Measurements from ENCODE around the gene ALDH16A1. TPM values are rescaled to one million over a fixed set of nuclear protein-coding genes. Genes with fewer than 3 reads are reported as not detected.

ALDH16A1 gene
- total and polyA plus RNA-seq, 2 experiments from 2014 or later = 29.9 to 38.7 TPM

DNA sequence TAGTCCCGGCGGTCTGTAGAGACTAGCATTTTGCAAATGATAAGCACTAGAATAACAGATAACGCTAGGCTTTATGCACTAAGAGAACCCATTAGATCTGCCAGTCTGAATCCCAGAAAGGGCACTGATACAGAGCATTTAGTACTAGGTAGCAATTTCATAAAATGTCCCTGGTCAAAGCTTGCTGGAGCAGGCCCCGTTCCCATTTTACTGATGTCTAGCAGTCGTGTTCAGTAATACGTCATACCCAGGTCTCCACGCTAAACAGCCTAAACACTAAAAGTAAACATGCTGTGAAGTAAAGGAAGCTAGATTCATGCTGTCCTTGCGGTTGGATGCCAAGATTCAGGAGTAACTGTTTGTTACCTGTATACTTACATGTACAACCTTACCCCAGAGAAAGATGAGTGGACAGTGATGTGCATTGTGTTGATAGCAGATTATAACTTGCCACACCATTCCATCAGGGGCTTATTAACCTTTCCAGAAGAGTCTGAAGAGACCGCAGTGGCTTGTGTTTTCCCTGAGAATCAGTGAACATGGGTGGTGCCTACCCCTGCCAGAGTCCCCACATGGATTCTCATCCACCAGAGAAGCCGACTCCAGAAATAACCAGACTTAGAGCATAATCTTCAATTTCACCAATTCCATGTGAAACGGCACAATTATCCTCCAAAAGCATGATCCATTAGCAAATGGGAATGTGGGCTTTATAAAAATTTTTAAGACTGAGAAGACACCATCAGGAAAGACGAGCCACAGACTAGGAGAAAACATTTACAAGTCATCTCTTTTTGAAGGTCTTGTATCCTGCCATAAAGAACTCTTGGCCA is 39.8 kb downstream of the ALDH16A1 start:
- no peak for DNase-seq (ENCODE audit: low spot score)
- Histone ChIP-seq H4K20me1 (ENCODE audit: insufficient read depth, poor library complexity, severe bottlenecking) (peaks cover 39% of the 10 kb centered on the region), H3K9me2 (replicated peaks; ENCODE audit: insufficient read depth) (no peaks in the 10 kb centered on the region), H2AFZ (no peak overlapping the region), H3K9me3 (ENCODE audit: low read depth) (no peaks in the 10 kb centered on the region), H3K79me2 (peaks cover 48% of the 10 kb centered on the region), H3K36me3 (replicated peaks; ENCODE audit: insufficient read depth, low read depth) (peaks cover 5% of the 10 kb centered on the region), H3K27me3 (no peaks in the 10 kb centered on the region), H3K4me1 (ENCODE audit: insufficient read depth) (peaks cover 29% of the 10 kb centered on the region), H3K4me2 (no peak overlapping the region), H3K27ac (peak overlapping the region; percentile 43), H3K4me3 (no peak overlapping the region)
- no peak for TF ChIP-seq EZH2 (IDR thresholded peaks at IDR 0.05; ENCODE audit: borderline replicate concordance)
- TF ChIP-seq, protein P1, sequence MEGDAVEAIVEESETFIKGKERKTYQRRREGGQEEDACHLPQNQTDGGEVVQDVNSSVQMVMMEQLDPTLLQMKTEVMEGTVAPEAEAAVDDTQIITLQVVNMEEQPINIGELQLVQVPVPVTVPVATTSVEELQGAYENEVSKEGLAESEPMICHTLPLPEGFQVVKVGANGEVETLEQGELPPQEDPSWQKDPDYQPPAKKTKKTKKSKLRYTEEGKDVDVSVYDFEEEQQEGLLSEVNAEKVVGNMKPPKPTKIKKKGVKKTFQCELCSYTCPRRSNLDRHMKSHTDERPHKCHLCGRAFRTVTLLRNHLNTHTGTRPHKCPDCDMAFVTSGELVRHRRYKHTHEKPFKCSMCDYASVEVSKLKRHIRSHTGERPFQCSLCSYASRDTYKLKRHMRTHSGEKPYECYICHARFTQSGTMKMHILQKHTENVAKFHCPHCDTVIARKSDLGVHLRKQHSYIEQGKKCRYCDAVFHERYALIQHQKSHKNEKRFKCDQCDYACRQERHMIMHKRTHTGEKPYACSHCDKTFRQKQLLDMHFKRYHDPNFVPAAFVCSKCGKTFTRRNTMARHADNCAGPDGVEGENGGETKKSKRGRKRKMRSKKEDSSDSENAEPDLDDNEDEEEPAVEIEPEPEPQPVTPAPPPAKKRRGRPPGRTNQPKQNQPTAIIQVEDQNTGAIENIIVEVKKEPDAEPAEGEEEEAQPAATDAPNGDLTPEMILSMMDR (IDR thresholded peaks at IDR 0.05; ENCODE audit: poor library complexity) = no peak
- no peak for TF ChIP-seq EZH2phosphoT487 (IDR thresholded peaks at IDR 0.05; ENCODE audit: low read depth, severe bottlenecking, unreplicated experiment)
- 90% methylated on average over 12 of the region's 12 CpGs for WGBS (ENCODE audit: low lambda C conversion rate, missing lambda C conversion rate)

DNA sequence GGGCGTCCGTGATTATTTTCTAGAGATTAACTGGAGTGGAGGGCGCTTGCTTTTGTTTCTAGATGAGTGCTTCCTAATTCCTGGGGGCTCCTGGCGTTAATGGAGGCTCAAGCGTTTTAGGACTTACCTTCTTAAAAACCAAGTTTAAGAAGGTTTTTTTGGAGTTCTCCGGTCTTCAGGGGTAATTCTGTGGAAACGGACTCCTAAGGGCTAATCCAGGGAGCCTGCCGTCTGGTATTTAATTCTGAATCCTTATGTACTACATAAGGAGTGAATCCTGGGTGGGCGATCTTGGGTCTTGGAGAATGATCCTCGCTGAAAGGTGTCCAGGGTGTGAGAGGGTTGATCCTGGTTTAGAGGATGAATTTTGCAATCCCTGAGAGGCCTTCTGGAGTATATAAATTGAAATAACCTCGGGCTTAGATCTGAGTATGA is 43.6 kb downstream of the ALDH16A1 start:
- TF ChIP-seq, protein P1 (IDR thresholded peaks at IDR 0.05; ENCODE audit: poor library complexity) = peak; percentile 3
- TF ChIP-seq EZH2phosphoT487 (IDR thresholded peaks at IDR 0.05; ENCODE audit: low read depth, severe bottlenecking, unreplicated experiment) (no peak), EZH2 (IDR thresholded peaks at IDR 0.05; ENCODE audit: borderline replicate concordance) (no peak)
- Histone ChIP-seq H2AFZ (peak overlapping the region; percentile 4), H4K20me1 (ENCODE audit: insufficient read depth, poor library complexity, severe bottlenecking) (peaks cover 21% of the 10 kb centered on the region), H3K4me2 (peak overlapping the region; percentile 94), H3K27me3 (no peaks in the 10 kb centered on the region), H3K9me3 (ENCODE audit: low read depth) (no peaks in the 10 kb centered on the region), H3K79me2 (peaks cover 26% of the 10 kb centered on the region), H3K4me3 (peak overlapping the region; percentile 67), H3K4me1 (ENCODE audit: insufficient read depth) (peaks cover 18% of the 10 kb centered on the region), H3K36me3 (replicated peaks; ENCODE audit: insufficient read depth, low read depth) (no peaks in the 10 kb centered on the region), H3K9me2 (replicated peaks; ENCODE audit: insufficient read depth) (no peaks in the 10 kb centered on the region), H3K27ac (peak overlapping the region; percentile 96)
- under 1% methylated on average over 11 of the region's 11 CpGs for WGBS (ENCODE audit: low lambda C conversion rate, missing lambda C conversion rate)
- DNase-seq (ENCODE audit: low spot score) = no peak

DNA sequence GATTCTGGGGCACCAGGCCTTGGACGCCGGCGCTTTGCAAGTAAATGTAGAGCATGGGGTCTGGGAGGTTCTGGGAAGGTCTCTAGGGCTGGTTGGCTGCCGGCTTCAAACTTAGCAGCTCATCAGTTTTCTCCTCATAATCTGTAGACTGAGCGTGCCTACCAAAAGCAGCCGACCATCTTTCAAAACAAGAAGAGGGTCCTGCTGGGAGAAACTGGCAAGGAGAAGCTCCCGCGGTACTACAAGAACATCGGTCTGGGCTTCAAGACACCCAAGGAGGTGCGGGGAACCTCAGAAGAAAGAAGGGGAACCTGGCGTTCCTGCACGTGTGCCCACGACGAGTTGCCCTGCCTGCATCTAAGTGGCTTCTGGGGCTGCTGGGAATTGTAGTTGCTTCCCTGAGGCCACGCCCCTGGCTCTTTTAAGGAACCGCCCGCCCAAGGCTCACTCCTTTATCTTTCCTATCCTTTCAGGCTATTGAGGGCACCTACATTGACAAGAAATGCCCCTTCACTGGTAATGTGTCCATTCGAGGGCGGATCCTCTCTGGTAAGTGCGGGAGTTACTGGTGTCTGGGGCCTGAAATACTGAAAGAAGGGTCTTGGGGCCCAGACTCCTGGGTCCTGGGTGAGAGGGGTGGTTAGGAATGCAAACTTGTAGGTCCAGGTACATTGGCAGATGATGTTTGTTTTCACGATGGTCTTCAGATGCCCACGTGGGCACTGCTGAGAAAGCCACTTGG is 44.2 kb downstream of the ALDH16A1 start:
- Histone ChIP-seq H3K27me3 (no peaks in the 10 kb centered on the region), H3K36me3 (replicated peaks; ENCODE audit: insufficient read depth, low read depth) (no peaks in the 10 kb centered on the region), H3K27ac (peak overlapping the region; percentile 96), H3K4me3 (peak overlapping the region; percentile 67), H3K4me2 (peak overlapping the region; percentile 94), H3K4me1 (ENCODE audit: insufficient read depth) (peaks cover 18% of the 10 kb centered on the region), H2AFZ (no peak overlapping the region), H3K9me3 (ENCODE audit: low read depth) (no peaks in the 10 kb centered on the region), H3K9me2 (replicated peaks; ENCODE audit: insufficient read depth) (no peaks in the 10 kb centered on the region), H3K79me2 (peaks cover 26% of the 10 kb centered on the region), H4K20me1 (ENCODE audit: insufficient read depth, poor library complexity, severe bottlenecking) (peaks cover 21% of the 10 kb centered on the region)
- DNase-seq (ENCODE audit: low spot score) = peak; percentile 83
- TF ChIP-seq, protein P1 (IDR thresholded peaks at IDR 0.05; ENCODE audit: poor library complexity) = no peak
- TF ChIP-seq EZH2 (IDR thresholded peaks at IDR 0.05; ENCODE audit: borderline replicate concordance) (no peak), EZH2phosphoT487 (IDR thresholded peaks at IDR 0.05; ENCODE audit: low read depth, severe bottlenecking, unreplicated experiment) (no peak)
- WGBS (ENCODE audit: low lambda C conversion rate, missing lambda C conversion rate) = 28% methylated on average over 22 of the region's 22 CpGs
